NCI-H460 (cell line): Measurements from ENCODE around the gene ATN1. TPM values are rescaled to one million over a fixed set of nuclear protein-coding genes. Genes with fewer than 3 reads are reported as not detected.
A peak's percentile ranks its signal among the peaks of the same experiment; 100 is the strongest.
"Not testable (repeated sequence)": the region's sequence is repeated elsewhere in the genome, so short reads cannot be mapped to it uniquely, and the experiment has no call there.

ENCODE experiments used
- DNase-seq: peaks from one replicate; pipeline ENCODE4 v3.0.0-alpha.2; 2016; ENCODE audit warnings: low read depth; ENCODE audit errors: extremely low read depth
- polyA plus RNA-seq: library from polyadenylated mRNA; depleted of rRNA; stranded (reverse); fragments of >200 nt; gene quantifications from 2 replicates; pipeline ENCODE4 v1.2.3, GENCODE V29; 2014; cell fraction: nucleus; rRNA removed
- total RNA-seq: library from RNA; depleted of rRNA; stranded (reverse); fragments of >200 nt; shearing (Covaris generic); gene quantifications from 2 replicates; pipeline ENCODE4 v1.2.3, GENCODE V29; 2014; rRNA removed

ATN1 gene
- total RNA-seq = 6.6 and 10.5 TPM in 2 replicates
- polyA plus RNA-seq = 10.7 and 20.4 TPM in 2 replicates

- peak; percentile 43 for DNase-seq
Observed at GRCh38 chr12:6927379-6928021, at the start of gene ATN1. Gene ATN1, plus strand, starts transcription at chr12:6927959. Its CDS starts 6,043 bp downstream, at chr12:6934002.

- DNase-seq = not testable (repeated sequence)
Observed at GRCh38 chr12:6879824-6880223, 47.9 kb upstream of the ATN1 start.

GRCh38 chr12:6883252-6883651 lies 44.5 kb upstream of the ATN1 start:
- no peak for DNase-seq

GRCh38 chr12:6883683-6884082 lies 44.1 kb upstream of the ATN1 start:
- DNase-seq = no peak

GRCh38 chr12:6884539-6884938 lies 43.2 kb upstream of the ATN1 start:
- no peak for DNase-seq

- not testable (repeated sequence) for DNase-seq
Observed at GRCh38 chr12:6886206-6886999, 41.4 kb upstream of the ATN1 start.

- DNase-seq = no peak
Observed at GRCh38 chr12:6887460-6887859, 40.3 kb upstream of the ATN1 start.

GRCh38 chr12:6888360-6888759 lies 39.4 kb upstream of the ATN1 start:
- DNase-seq = no peak

- DNase-seq = not testable (repeated sequence)
Observed at GRCh38 chr12:6888794-6889193, 39.0 kb upstream of the ATN1 start.

- DNase-seq = not testable (repeated sequence)
Observed at GRCh38 chr12:6889775-6890573, 37.8 kb upstream of the ATN1 start.

- DNase-seq = peak; percentile 93
Observed at GRCh38 chr12:6890789-6891645, 36.7 kb upstream of the ATN1 start.

- DNase-seq = no peak
Observed at GRCh38 chr12:6891646-6892001, 36.1 kb upstream of the ATN1 start.

GRCh38 chr12:6892683-6893082 lies 35.1 kb upstream of the ATN1 start:
- DNase-seq = not testable (repeated sequence)

- DNase-seq = no peak
Observed at GRCh38 chr12:6894321-6894720, 33.4 kb upstream of the ATN1 start.

GRCh38 chr12:6896846-6897435 lies 30.8 kb upstream of the ATN1 start:
- no peak for DNase-seq

GRCh38 chr12:6899427-6899826 lies 28.3 kb upstream of the ATN1 start:
- DNase-seq = no peak

- DNase-seq = no peak
Observed at GRCh38 chr12:6899837-6900519, 27.8 kb upstream of the ATN1 start.

- DNase-seq = no peak
Observed at GRCh38 chr12:6902448-6902847, 25.3 kb upstream of the ATN1 start.

GRCh38 chr12:6903722-6904121 lies 24.0 kb upstream of the ATN1 start:
- no peak for DNase-seq
